GM10266 (cell line): ENCODE measurements around the gene MTM1.

Experiments
- DNase-seq: peaks from one replicate; pipeline ENCODE4 v3.0.0; 2012; ENCODE audit errors: extremely low spot score
- CTCF ChIP-seq: IDR thresholded peaks from 2 replicates; pipeline ENCODE4 v1.5.1; 2012; ENCODE audit warnings: mild to moderate bottlenecking, low read depth; ENCODE audit not compliant: control insufficient read depth, insufficient read depth; ENCODE audit errors: missing control alignments

Gene MTM1

GRCh38 chrX:150683536-150684146 lies 115.2 kb downstream of the MTM1 start:
- peak; percentile 47 for TF ChIP-seq CTCF
- peak; percentile 29 for DNase-seq

- no peak for DNase-seq
- no peak for TF ChIP-seq CTCF
Measured at GRCh38 chrX:150688911-150689451, 120.6 kb downstream of the MTM1 start.

GRCh38 chrX:150690126-150690525 lies 121.7 kb downstream of the MTM1 start:
- no peak for DNase-seq
- TF ChIP-seq CTCF: no peak

GRCh38 chrX:150692296-150692695 lies 123.9 kb downstream of the MTM1 start:
- no peak for TF ChIP-seq CTCF
- DNase-seq: no peak

- no peak for TF ChIP-seq CTCF
- peak; percentile 71 for DNase-seq
Measured at GRCh38 chrX:150692831-150693724, 124.7 kb downstream of the MTM1 start, which contains the start of gene MTMR1. TSS of gene MTMR1 (plus strand) at chrX:150693396. CDS start at chrX:150693531, 135 bp downstream.

GRCh38 chrX:150693725-150694574 lies 125.5 kb downstream of the MTM1 start:
- no peak for TF ChIP-seq CTCF
- DNase-seq: peak; percentile 89
